ENCODE measurements around the gene HDAC2.

The HDAC2 gene

GRCh38 chr6:113894712-113895674, 76.0 kb downstream of the HDAC2 start:
- TF ChIP-seq CTCF (IDR thresholded peaks at IDR 0.05): no peak

GRCh38 chr6:113893866-113894265, 77.1 kb downstream of the HDAC2 start:
- TF ChIP-seq CTCF (IDR thresholded peaks at IDR 0.05): no peak

- no peak for TF ChIP-seq CTCF (IDR thresholded peaks at IDR 0.05)
These were observed 77.5 kb downstream of the HDAC2 start for GRCh38 chr6:113893451-113893850.

GRCh38 chr6:113888956-113889630, 81.9 kb downstream of the HDAC2 start:
- TF ChIP-seq CTCF (IDR thresholded peaks at IDR 0.05): no peak

GRCh38 chr6:113888493-113888892, 82.5 kb downstream of the HDAC2 start:
- no peak for TF ChIP-seq CTCF (IDR thresholded peaks at IDR 0.05)

- TF ChIP-seq CTCF (IDR thresholded peaks at IDR 0.05): no peak
These were observed 84.4 kb downstream of the HDAC2 start for GRCh38 chr6:113886512-113886911.

GRCh38 chr6:113884011-113884410, 86.9 kb downstream of the HDAC2 start:
- no peak for TF ChIP-seq CTCF (IDR thresholded peaks at IDR 0.05)
